HG02610 (cell line): Measurements from ENCODE around the gene RPS6KA1.

Source experiments
- ATAC-seq: cut with Tn5 transposase; IDR thresholded peaks from one replicate; pipeline ENCODE4 v1.9.1; 2021; ENCODE audit warnings: mild to moderate bottlenecking, moderate library complexity; ENCODE audit not compliant: unreplicated experiment

RPS6KA1 gene

GRCh38 chr1:26530895-26531598 is 1.5 kb downstream of the RPS6KA1 start:
- ATAC-seq: no peak

GRCh38 chr1:26531651-26532131 is 2.1 kb downstream of the RPS6KA1 start:
- no peak for ATAC-seq

DNA sequence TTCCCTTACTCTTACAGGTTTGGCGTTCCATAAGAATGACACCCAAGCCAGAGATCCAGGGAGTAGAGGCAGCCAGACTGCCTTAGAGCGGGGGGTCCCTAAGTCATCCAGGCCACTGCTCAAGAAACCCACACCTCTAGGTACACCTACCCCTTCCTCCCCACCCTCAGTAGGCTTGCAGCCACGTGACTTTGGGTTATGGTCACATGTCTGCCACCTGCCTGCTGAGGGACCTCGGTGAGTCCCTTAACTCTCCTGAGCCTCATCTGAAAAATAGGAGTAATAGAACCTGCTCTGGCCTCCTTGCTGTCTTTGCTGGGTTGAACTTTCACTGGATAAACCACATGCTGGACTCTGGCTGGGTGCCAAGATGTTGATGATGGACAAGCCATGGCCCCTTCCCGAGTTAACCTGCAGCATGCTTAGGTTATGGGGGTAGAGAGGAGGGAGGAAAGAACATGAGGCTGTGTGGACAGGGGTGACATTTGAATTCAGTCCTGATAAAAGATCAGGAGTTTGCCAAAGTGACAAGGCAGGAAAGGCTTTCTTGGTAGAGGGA is 4.5 kb downstream of the RPS6KA1 start:
- ATAC-seq: no peak

DNA sequence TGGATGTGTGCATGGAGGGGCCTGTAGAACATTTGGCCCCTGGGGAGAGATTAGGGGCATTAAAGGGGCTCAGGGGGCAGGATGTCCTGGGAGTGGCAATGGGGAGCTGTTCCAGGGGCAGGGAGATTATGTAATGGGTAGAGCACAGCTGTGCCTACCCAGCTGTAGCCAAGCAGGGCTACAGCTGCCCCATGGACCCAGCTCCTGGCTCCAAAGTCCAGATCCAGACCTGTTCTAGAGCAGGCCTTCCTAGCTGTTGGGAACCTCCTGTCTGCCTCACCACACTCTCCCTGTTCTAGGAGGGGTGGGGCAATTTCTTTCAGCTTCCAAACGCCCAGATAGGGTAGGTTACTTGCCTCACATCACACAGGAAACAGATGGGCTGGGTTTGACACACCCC is 5.6 kb downstream of the RPS6KA1 start:
- no peak for ATAC-seq

GRCh38 chr1:26536081-26536480 is 6.5 kb downstream of the RPS6KA1 start:
- ATAC-seq: no peak

- ATAC-seq: no peak
These were observed 7.0 kb downstream of the RPS6KA1 start for GRCh38 chr1:26536521-26536920.

GRCh38 chr1:26537951-26538352 is 8.4 kb downstream of the RPS6KA1 start:
- no peak for ATAC-seq

- no peak for ATAC-seq
These were observed 9.2 kb downstream of the RPS6KA1 start for GRCh38 chr1:26538480-26539412.

DNA sequence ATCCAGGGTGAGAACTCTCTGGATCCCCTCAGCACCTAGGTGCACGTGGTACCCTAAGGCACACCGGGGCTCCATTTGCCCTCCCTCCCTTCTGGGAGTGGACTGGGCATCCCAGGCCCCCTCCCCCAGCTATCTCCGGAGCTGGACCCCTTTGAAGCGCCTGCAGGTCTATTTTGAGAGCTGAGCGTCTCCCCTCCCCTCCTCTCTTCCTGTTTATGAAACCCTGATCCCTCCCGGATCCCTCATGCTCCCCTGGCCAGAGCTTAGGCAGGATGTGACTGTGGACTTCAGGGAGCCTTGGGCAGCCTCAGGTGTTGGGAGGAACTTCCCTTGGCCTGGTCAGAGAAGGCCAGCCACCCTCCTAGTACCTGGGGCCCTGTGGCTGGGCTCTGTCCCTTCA is 10.2 kb downstream of the RPS6KA1 start:
- ATAC-seq: no peak

DNA sequence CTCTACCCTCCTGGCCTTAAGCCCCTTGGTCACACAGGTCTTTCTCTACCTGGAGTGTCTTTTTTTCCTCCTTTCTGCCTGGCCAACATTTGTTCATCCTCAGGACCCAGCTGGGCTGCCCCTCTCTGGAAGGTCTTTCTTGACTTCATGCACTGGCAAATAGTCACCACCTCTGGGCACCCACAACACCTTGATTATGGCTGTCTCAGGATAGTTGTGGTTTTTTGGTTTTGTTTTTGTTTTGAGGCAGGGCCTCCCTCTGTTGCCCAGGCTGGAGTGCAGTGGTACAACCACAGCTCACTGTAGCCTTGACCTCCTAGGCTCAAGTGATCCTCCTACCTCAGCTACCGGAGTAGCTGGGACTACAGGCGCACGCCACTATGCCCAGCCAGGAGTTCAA is 10.8 kb downstream of the RPS6KA1 start:
- no peak for ATAC-seq

GRCh38 chr1:26541431-26541815 is 11.9 kb downstream of the RPS6KA1 start:
- no peak for ATAC-seq

DNA sequence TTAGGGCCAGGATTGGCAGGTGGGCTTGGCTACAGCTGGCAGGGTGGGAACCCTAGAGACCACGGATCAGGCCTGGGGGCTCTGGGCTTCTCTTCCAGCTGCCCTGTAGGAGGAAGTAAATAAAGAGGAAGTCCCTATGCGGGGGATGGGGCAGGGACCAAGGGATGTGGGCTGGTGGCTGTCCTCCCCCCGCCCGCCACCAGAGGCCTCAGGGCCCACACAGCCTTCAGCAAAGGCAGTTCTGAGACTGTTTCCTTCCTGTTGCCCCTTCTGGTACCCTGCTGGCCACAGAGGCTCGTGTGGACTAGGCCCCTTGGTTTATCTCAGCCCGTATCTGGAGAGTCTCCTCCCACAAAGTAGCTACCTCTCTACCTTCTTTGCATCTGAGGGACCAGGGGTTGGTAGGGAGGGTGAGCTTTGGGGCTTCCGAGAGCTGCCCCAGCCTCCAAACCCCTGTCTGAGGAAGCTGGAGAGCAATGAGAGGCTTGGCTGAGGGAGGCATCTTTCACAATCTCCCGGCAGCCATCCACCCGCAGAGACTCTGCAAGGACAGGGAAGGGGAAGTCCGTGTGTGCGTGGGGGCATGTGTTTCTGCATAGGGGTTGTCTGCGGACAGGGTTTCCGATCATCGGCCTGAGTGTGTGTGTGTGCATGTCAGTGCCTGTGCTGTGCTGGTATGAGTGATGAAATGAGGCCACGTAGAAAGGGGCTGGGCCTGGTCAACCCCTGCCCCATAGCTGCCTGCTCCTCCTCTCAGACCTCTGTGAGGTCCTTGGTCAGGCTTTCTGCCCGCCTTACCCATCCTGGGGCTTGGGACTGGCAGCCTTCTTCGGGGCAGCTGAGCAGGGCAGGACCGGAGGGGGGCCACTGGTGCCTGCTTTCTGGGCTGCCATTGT is 12.5 kb downstream of the RPS6KA1 start:
- peak; percentile 40 for ATAC-seq

DNA sequence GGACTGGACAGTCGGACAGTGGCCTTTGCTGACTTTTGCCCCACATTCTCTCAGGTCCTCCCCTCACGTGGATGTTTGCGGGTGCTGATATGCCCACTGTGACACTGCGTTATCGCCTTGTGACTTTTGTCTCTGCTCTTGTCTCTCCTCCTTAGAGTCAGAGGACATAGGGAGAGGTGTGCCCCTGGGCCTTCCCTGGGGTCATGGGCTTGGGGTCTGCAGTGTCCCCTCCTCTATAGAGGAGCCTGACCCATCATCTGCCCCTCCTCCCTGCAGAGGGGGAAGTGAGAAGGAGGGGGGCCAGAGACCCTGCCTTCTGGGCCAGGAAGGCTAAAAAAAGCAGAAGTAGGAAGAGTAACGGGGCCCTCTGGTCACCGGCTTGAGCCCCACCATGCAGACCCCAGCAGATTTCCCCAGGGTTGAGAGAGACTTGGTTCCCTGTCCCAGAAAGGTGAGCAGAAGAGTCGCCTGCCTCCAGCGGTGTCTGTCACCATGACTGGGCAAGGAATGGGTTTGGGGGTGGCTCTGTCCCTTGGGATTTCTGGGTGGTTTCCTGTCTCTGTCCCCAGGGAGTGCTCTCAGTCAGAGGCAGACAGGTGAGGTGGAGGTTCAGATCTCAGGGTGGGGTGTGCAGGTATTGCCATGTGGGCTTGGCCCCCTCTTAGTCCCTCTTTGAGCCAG is 13.3 kb downstream of the RPS6KA1 start:
- ATAC-seq: no peak

DNA sequence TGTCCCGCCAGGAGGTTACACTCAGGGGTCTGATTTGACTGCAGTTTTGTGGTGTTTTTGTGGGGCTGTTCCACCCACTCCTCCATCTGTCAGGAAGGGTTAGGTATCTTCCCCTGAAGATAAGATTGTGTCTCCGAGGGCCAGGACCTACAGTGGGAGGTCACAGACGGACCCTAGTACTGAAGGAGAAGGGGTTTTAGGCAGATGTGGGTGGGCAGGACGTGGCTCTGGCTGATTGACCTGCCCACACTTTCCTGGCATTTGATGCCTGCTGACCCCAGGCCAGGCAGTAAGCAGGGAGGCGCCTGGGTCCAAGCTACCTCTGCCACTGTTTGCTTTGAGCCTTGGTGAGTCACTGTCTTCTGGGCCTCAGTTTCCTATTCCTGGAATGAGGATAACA is 13.9 kb downstream of the RPS6KA1 start:
- no peak for ATAC-seq

GRCh38 chr1:26544126-26544525 is 14.6 kb downstream of the RPS6KA1 start:
- no peak for ATAC-seq

DNA sequence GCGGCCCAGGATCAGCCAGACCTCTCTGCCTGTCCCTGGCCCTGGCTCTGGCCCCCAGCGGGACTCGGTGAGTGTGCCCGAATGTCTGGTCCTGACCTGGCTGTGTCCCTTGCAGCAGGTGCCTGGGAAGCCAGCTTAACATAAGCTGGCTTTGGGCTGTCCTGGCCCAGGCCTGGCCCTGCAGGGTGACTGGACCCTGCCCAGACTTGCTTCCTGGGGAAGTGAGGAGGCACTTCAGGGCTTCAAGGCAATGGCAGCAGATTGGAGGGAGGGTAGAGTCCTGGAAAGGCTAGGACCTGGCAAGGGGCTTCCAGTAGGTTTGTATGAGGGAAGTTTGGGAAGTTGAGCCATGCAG is 16.4 kb downstream of the RPS6KA1 start:
- no peak for ATAC-seq

DNA sequence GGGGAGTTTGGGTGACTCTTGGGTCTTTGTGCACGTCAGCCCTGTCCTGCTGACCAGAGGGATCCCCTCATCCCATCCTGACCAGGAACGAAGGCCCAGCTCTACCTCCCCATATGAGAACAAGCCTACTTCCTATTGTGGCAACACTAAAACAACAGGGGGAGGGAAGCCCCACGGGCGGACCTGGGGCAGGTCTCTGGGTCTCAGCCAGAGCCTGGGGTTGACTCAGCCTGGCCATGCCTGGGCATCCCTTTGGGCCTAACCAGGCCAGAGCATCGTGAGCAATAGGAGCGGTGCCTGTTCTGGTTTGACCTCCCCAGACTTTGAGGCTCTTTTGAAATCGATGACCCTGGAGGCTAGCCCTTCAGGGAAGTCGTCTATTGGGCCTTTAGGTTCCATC is 16.8 kb downstream of the RPS6KA1 start:
- no peak for ATAC-seq

DNA sequence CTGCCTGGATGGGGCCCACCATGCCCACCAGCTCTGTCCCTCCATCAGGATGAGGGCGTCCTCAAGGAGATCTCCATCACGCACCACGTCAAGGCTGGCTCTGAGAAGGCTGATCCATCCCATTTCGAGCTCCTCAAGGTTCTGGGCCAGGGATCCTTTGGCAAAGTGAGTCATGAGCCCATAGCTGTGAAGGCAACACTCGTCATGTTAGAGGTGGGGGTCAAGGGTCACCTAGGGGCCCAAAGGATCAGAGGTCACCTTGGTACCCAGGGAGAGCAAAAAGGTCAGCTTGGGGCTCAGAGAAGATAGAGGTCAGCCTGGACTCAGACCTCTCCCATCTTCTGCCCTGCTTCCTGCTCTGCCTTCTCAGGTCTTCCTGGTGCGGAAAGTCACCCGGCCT is 17.3 kb downstream of the RPS6KA1 start:
- ATAC-seq: no peak

DNA sequence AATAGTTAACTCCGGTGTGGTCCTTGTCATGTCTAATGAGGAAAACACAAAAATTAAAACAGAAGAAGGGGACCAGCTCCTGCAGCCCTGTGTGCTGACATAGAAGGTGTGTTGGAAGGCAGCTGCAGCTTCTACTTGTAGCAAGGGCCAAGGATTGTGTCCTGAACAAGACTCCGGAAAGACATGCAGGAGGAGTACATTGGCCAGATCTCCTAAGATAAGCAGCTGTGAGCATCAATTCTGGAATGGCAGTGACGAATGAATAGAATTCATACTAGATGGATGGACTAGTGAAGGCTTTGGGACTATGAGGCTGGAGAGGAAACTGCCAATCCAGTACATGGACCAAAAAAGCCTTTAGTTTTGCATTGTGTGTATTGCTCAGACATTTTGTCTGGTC is 19.3 kb downstream of the RPS6KA1 start:
- no peak for ATAC-seq

GRCh38 chr1:26550946-26551345 is 21.4 kb downstream of the RPS6KA1 start:
- ATAC-seq: no peak
